IMR-90 (cell line): ENCODE measurements around the gene CDCP1.

Source experiments
- BHLHE40 ChIP-seq: fragments of 150-350 bp; IDR thresholded peaks from 2 replicates; pipeline ENCODE4 v1.6.1; 2016; ENCODE audit warnings: mild to moderate bottlenecking, low read depth, low read length
- CEBPB ChIP-seq: IDR thresholded peaks from 2 replicates; pipeline ENCODE4 v1.6.1; 2012; ENCODE audit warnings: low read depth, low read length, improper control_type of control experiment
- FOS ChIP-seq: fragments of 150-350 bp; IDR thresholded peaks from 2 replicates; pipeline ENCODE4 v1.6.1; 2016; ENCODE audit warnings: low read depth, low read length
- MAFK ChIP-seq: IDR thresholded peaks from 2 replicates; pipeline ENCODE4 v1.6.1; 2012; ENCODE audit warnings: low read depth, low read length, improper control_type of control experiment
- MAZ ChIP-seq: IDR thresholded peaks from 2 replicates; pipeline ENCODE4 v1.6.1; 2012; ENCODE audit warnings: low read depth, mild to moderate bottlenecking, low read length, improper control_type of control experiment, moderate library complexity, borderline replicate concordance
- MXI1 ChIP-seq: IDR thresholded peaks from 2 replicates; pipeline ENCODE4 v1.6.1; 2012; ENCODE audit warnings: low read depth, mild to moderate bottlenecking, low read length, moderate library complexity, borderline replicate concordance
- POLR2A ChIP-seq: IDR thresholded peaks from 2 replicates; pipeline ENCODE4 v1.6.1; 2012; ENCODE audit warnings: mild to moderate bottlenecking, low read depth, low read length
- RAD21 ChIP-seq: IDR thresholded peaks from 2 replicates; pipeline ENCODE4 v1.6.1; 2012; ENCODE audit warnings: low read length, improper control_type of control experiment
- RCOR1 ChIP-seq: IDR thresholded peaks from 2 replicates; pipeline ENCODE4 v1.6.1; 2012; ENCODE audit warnings: mild to moderate bottlenecking, low read length, improper control_type of control experiment; ENCODE audit not compliant: insufficient replicate concordance
- RFX5 ChIP-seq: IDR thresholded peaks from 2 replicates; pipeline ENCODE4 v1.8.0; 2012; ENCODE audit warnings: low read depth, mild to moderate bottlenecking, low read length, moderate library complexity
- SMC3 ChIP-seq: fragments of 150-350 bp; IDR thresholded peaks from 2 replicates; pipeline ENCODE4 v1.6.1; 2016; ENCODE audit warnings: low read depth, mild to moderate bottlenecking, antibody characterized with exemption, low read length, moderate library complexity
- TF ChIP-seq, protein P1 (sequence below): conservative IDR thresholded peaks from 2 replicates; pipeline ENCODE4 v1.5.1; 2012; ENCODE audit warnings: mild to moderate bottlenecking, low read depth, low read length, improper control_type of control experiment
- TF ChIP-seq, protein P2 (sequence below): fragments of 150-350 bp; IDR thresholded peaks from 2 replicates; pipeline ENCODE4 v1.6.1; 2017; ENCODE audit warnings: mild to moderate bottlenecking, antibody characterized with exemption, low read length, low read depth

DNA sequence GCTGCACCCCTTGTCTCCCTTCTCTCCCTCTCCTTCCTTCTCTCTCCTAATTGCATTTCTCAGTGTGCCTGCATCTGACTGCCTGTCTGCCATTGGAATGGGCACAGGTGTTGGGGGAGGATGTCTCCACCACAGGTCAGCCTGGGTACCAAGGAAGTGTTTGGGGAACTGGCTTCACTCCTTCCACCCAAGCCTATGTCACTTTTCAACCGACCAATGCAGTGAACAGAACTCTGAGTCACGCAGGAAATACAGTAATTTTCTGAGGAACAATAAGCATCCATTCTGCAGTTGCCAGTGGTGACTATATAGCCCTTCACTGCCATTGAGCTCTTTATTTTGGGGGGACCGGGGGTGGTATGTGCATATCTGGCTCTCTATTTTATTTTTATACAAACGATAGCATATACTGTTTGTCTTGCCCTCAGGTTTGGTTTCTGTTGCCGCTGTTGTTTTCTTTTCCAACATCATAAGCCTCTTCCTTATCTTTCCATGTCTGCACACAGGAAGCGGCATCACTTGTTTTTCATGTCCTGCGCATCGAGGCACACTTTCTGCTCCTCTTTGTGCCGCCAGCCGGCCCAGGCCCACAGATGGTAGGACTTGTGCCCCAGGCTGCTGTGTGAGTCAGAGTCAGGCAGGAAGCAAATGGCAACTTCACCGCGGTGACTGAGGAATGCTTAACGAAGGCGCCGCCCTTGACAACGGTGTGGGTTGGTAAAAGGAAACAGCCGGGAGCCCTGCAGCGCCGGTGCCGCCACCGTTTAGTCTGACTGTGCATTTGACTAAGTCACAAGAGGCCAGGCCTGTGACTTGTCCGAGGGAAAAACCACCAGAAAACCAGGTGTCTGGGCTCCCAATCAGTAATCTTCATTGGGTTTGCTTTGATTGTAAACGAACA lies 21.1 kb upstream of the CDCP1 start:
- TF ChIP-seq, protein P1, sequence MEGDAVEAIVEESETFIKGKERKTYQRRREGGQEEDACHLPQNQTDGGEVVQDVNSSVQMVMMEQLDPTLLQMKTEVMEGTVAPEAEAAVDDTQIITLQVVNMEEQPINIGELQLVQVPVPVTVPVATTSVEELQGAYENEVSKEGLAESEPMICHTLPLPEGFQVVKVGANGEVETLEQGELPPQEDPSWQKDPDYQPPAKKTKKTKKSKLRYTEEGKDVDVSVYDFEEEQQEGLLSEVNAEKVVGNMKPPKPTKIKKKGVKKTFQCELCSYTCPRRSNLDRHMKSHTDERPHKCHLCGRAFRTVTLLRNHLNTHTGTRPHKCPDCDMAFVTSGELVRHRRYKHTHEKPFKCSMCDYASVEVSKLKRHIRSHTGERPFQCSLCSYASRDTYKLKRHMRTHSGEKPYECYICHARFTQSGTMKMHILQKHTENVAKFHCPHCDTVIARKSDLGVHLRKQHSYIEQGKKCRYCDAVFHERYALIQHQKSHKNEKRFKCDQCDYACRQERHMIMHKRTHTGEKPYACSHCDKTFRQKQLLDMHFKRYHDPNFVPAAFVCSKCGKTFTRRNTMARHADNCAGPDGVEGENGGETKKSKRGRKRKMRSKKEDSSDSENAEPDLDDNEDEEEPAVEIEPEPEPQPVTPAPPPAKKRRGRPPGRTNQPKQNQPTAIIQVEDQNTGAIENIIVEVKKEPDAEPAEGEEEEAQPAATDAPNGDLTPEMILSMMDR, result no peak
- TF ChIP-seq POLR2A, result peak; percentile 57; the same call in 1 of the 2 replicates
- TF ChIP-seq SMC3, result peak; percentile 25; the same call in 1 of the 2 replicates
- TF ChIP-seq CEBPB, result peak; percentile 14; the same call in 1 of the 2 replicates
- TF ChIP-seq MXI1, result no peak
- no peak; the same call in 1 of the 2 replicates for TF ChIP-seq RAD21
- no peak; the same call in 1 of the 2 replicates for TF ChIP-seq MAZ
- TF ChIP-seq FOS, result peak; percentile 83
- TF ChIP-seq RCOR1, result no peak
- peak; percentile 35; the same call in 1 of the 2 replicates for TF ChIP-seq MAFK
- TF ChIP-seq, protein P2, sequence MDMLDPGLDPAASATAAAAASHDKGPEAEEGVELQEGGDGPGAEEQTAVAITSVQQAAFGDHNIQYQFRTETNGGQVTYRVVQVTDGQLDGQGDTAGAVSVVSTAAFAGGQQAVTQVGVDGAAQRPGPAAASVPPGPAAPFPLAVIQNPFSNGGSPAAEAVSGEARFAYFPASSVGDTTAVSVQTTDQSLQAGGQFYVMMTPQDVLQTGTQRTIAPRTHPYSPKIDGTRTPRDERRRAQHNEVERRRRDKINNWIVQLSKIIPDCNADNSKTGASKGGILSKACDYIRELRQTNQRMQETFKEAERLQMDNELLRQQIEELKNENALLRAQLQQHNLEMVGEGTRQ, result no peak; the same call in 1 of the 2 replicates
- no peak for TF ChIP-seq RFX5
- TF ChIP-seq BHLHE40, result peak; percentile 51; the same call in 1 of the 2 replicates
